Lower leg skin (tissue), 3 donors: ENCODE results near the gene DTX4.

Experiments used
- POLR2A ChIP-seq, 2 donors: fragments of 450-650 bp; IDR thresholded peaks; one replicate each; pipeline ENCODE4 v1.6.1; 2016 to 2017; ENCODE audit warnings: antibody characterized with exemption in 2 of 2, mild to moderate bottlenecking in 1 of 2, moderate library complexity in 1 of 2
- TF ChIP-seq, protein P1 (sequence below), 3 donors: fragments of 450-650 bp; IDR thresholded peaks; one replicate each; pipeline ENCODE4 v1.5.1; 2016; ENCODE audit warnings: antibody characterized with exemption in 3 of 3, mild to moderate bottlenecking in 3 of 3, moderate library complexity in 2 of 3

DNA sequence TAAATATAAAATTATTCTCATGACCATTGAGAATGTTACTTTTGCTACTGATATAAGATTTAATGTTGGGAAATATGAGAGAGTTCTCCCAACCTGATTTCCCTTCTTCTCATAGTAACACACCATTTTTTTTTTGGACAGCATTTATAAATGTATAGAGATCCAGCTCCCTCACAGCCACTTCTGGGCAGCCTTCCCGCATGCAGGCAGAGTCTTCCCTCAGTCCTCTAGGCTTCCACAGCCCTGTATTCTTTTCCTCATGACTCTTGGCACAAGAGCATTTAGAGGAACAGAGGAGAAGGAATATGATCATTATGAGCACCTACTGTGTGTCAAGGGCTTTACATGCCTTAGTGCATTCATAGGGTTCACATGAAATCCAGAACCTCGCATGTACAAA lies 9.0 kb downstream of the DTX4 start:
- no peak for TF ChIP-seq POLR2A (IDR thresholded peaks at IDR 0.05)
- TF ChIP-seq, protein P1, sequence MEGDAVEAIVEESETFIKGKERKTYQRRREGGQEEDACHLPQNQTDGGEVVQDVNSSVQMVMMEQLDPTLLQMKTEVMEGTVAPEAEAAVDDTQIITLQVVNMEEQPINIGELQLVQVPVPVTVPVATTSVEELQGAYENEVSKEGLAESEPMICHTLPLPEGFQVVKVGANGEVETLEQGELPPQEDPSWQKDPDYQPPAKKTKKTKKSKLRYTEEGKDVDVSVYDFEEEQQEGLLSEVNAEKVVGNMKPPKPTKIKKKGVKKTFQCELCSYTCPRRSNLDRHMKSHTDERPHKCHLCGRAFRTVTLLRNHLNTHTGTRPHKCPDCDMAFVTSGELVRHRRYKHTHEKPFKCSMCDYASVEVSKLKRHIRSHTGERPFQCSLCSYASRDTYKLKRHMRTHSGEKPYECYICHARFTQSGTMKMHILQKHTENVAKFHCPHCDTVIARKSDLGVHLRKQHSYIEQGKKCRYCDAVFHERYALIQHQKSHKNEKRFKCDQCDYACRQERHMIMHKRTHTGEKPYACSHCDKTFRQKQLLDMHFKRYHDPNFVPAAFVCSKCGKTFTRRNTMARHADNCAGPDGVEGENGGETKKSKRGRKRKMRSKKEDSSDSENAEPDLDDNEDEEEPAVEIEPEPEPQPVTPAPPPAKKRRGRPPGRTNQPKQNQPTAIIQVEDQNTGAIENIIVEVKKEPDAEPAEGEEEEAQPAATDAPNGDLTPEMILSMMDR (IDR thresholded peaks at IDR 0.05): no peak
